Loucy (cell line): Measurements from ENCODE around the gene CFAP410.

ENCODE experiments used
- H2AFZ ChIP-seq: fragments of 200-600 bp; sonication (generic); 2 replicates; pipeline ENCODE4 v1.6.0; 2016; ENCODE audit warnings: antibody characterized with exemption, mild to moderate bottlenecking, low read length, moderate library complexity
- H3F3A ChIP-seq: fragments of 200-600 bp; 2 replicates; pipeline ENCODE4 v1.6.0; 2016; ENCODE audit warnings: antibody characterized with exemption, low read depth, mild to moderate bottlenecking
- H3K27me3 ChIP-seq: fragments of 200-600 bp; sonication (generic); 2 replicates; pipeline ENCODE4 v1.6.1; 2014; ENCODE audit warnings: low read length, mild to moderate bottlenecking; ENCODE audit not compliant: insufficient read depth, poor library complexity, severe bottlenecking
- H3K36me3 ChIP-seq: fragments of 200-600 bp; sonication (generic); 2 replicates; pipeline ENCODE4 v1.6.1; 2016; ENCODE audit warnings: low read length; ENCODE audit not compliant: insufficient read depth
- H3K4me1 ChIP-seq: fragments of 200-600 bp; sonication (generic); 2 replicates; pipeline ENCODE4 v1.5.1; 2014; ENCODE audit warnings: low read length, mild to moderate bottlenecking; ENCODE audit not compliant: insufficient read depth, poor library complexity, severe bottlenecking
- H3K4me2 ChIP-seq: fragments of 200-600 bp; sonication (generic); 2 replicates; pipeline ENCODE4 v1.6.0; 2014; ENCODE audit warnings: antibody characterized with exemption, low read length, low read depth, mild to moderate bottlenecking; ENCODE audit not compliant: poor library complexity, severe bottlenecking
- H3K4me3 ChIP-seq: fragments of 200-600 bp; sonication (generic); 2 replicates; pipeline ENCODE4 v1.5.1; 2014; ENCODE audit warnings: low read length, mild to moderate bottlenecking, mixed read lengths; ENCODE audit not compliant: poor library complexity, severe bottlenecking
- H3K79me2 ChIP-seq: fragments of 200-600 bp; sonication (generic); 2 replicates; pipeline ENCODE4 v1.6.1; 2014; ENCODE audit warnings: low read length; ENCODE audit not compliant: insufficient read depth
- H3K9ac ChIP-seq: fragments of 200-600 bp; sonication (generic); 2 replicates; pipeline ENCODE4 v1.6.0; 2014; ENCODE audit warnings: mild to moderate bottlenecking, low read depth, low read length, moderate library complexity; ENCODE audit not compliant: poor library complexity, severe bottlenecking
- H3K9me2 ChIP-seq: fragments of 200-600 bp; sonication (generic); replicated peaks from 2 replicates; pipeline ENCODE4 v1.6.1; 2016; ENCODE audit warnings: low read depth, low read length, mixed read lengths
- H3K9me3 ChIP-seq: fragments of 200-600 bp; sonication (generic); 2 replicates; pipeline ENCODE4 v1.6.1; 2014; ENCODE audit warnings: mild to moderate bottlenecking, antibody characterized with exemption, low read length, low read depth; ENCODE audit not compliant: insufficient read depth
- H4K20me1 ChIP-seq: fragments of 200-600 bp; sonication (generic); 2 replicates; pipeline ENCODE4 v1.6.0; 2014; ENCODE audit warnings: antibody characterized with exemption, low read length, mild to moderate bottlenecking; ENCODE audit not compliant: insufficient read depth, poor library complexity, severe bottlenecking
- EZH2phosphoT487 ChIP-seq: fragments of 200-600 bp; IDR thresholded peaks from 2 replicates; pipeline ENCODE4 v1.6.1; 2018; ENCODE audit warnings: antibody characterized with exemption, mild to moderate bottlenecking, moderate library complexity, borderline replicate concordance
- TF ChIP-seq, protein P1 (sequence below): fragments of 200-600 bp; sonication (generic); conservative IDR thresholded peaks from 2 replicates; pipeline ENCODE4 v1.5.1; 2014; ENCODE audit warnings: mild to moderate bottlenecking, antibody characterized with exemption, low read length

CFAP410 gene

DNA sequence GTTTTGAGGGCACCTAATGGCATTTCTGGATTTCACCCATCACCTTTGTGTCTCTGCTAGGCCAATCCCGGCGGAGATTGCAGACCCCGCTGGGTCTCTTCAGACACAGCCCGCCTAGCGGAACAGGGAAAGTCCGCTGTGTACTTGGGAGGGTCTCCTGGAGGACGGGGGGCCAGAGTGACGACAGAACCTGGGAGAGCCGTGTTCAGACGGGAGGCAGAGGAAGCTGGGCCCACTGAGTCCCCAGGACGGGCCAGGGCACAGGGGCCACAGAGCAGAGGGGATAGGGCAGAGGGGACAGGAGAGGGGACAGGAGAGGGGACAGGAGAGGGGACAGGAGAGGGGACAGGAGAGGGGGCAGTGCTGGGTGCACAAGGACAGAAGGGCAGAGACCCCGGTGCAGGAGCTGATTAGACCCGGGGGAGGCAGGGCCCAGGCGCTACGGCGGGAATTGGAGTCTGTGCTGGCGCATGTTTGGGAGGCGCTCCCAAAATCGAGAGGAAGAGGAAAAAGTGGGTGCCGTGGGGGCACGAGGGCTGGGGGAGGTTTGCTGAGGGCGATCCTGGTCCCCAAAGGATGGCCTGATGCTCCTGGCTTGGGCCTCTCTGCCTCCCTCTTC, 26.9 kb upstream of the CFAP410 start:
- Histone ChIP-seq H3K79me2 (no peaks in the 10 kb centered on the region), H3K4me2 (no peak overlapping the region), H3K36me3 (no peaks in the 10 kb centered on the region), H3K4me1 (no peaks in the 10 kb centered on the region), H3F3A (no peaks in the 10 kb centered on the region), H3K9me2 (no peaks in the 10 kb centered on the region), H3K4me3 (no peak overlapping the region), H3K9me3 (peaks cover 10% of the 10 kb centered on the region; the same call in 1 of the 2 replicates), H2AFZ (no peak overlapping the region), H3K9ac (no peak overlapping the region), H4K20me1 (no peaks in the 10 kb centered on the region), H3K27me3 (no peaks in the 10 kb centered on the region)
- no peak for TF ChIP-seq EZH2phosphoT487
- TF ChIP-seq, protein P1, sequence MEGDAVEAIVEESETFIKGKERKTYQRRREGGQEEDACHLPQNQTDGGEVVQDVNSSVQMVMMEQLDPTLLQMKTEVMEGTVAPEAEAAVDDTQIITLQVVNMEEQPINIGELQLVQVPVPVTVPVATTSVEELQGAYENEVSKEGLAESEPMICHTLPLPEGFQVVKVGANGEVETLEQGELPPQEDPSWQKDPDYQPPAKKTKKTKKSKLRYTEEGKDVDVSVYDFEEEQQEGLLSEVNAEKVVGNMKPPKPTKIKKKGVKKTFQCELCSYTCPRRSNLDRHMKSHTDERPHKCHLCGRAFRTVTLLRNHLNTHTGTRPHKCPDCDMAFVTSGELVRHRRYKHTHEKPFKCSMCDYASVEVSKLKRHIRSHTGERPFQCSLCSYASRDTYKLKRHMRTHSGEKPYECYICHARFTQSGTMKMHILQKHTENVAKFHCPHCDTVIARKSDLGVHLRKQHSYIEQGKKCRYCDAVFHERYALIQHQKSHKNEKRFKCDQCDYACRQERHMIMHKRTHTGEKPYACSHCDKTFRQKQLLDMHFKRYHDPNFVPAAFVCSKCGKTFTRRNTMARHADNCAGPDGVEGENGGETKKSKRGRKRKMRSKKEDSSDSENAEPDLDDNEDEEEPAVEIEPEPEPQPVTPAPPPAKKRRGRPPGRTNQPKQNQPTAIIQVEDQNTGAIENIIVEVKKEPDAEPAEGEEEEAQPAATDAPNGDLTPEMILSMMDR, result no peak

DNA sequence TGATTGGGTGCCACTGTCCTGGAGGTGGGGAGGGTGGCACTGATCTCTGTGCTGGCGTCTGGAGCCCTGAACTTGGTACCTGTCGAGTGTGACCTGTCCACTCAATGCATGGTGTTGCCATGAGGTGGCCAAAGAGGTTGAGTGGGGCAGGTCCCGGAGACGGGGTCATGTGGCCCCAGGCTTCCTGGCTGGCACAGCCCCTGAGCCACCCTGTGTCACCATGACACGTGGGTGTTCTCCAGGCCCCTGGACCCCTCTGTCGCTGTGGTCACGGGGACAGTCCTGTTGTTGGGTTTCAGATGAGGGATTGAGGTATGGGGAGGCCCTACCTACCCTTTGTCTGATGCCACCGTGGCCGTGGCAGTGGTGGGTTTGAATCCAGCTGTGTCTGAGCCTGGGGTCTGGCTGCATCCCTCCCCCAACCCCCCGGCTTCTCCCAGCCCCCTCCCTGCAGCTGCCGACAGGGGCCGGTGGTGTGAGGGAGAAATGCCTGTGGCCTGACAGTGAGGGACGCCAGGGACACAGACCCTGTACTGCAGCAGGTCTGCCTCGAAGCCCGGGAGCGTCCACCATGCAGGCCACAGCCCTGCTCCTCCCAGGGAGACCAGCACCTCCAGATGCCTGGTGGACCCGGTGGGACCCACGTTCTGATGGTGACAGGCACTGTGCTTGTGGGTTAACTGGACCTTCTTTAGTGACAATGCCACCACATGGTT, 26.2 kb upstream of the CFAP410 start:
- Histone ChIP-seq H3K36me3 (no peaks in the 10 kb centered on the region), H3K27me3 (no peaks in the 10 kb centered on the region)

DNA sequence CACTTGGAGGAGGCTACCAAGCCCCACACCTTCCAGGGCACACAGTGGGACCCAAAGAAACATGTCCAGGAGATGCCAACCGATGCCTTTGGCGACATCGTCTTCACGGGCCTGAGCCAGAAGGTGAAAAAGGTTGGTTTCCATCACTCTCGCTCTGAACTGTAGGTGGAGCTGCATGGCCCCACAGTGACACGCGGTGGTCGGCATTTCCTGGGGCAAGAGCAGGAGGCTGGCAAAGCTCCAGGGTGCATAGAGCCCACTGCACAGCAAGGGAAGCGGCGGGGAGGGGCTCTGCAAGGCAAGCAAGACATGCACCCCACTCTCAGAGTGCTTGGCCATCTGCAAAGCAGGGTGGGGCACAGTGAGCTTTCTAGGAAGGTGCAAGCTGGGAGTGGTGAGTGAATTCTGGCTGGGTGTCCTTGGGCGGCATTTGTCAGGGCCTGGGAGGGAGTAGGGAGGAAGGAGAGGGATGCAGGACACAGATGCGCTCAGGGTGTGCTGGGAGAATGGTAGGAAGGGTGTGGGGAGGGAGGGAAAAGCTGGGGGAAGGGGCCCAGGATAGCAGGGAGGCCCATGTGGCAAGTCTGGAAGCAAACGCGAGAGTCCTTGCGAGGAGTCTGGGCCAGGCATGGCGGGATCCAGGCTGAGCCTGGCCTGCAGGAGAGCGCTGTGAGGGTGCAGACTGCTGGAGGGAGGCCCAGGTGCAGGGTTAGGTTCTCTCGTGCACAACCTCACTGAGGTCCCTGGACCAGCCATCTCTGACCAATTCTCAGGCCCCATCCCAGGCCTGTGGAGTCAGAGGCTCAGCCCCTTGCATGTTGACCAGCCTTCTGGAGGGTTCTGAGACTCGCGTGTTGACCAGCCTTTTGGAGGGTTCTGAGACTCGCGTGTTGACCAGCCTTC, 25.2 kb upstream of the CFAP410 start:
- H3K4me3 ChIP-seq, result no peak overlapping the region
- no peak overlapping the region for H3K4me2 ChIP-seq
- no peak overlapping the region for H2AFZ ChIP-seq
- H3K27me3 ChIP-seq, result no peaks in the 10 kb centered on the region
- no peaks in the 10 kb centered on the region for H3K4me1 ChIP-seq
- no peak overlapping the region for H3K9ac ChIP-seq
- peaks cover 6% of the 10 kb centered on the region; the same call in 1 of the 2 replicates for H3K9me3 ChIP-seq
- TF ChIP-seq EZH2phosphoT487, result no peak
- TF ChIP-seq, protein P1, result no peak
- no peaks in the 10 kb centered on the region for H3K79me2 ChIP-seq
- H3K9me2 ChIP-seq, result no peaks in the 10 kb centered on the region
- H3F3A ChIP-seq, result no peaks in the 10 kb centered on the region
- H4K20me1 ChIP-seq, result no peaks in the 10 kb centered on the region
- H3K36me3 ChIP-seq, result no peaks in the 10 kb centered on the region

More for the DNA sequence above, 26.2 kb upstream of the CFAP410 start:
- no peaks in the 10 kb centered on the region for H3F3A ChIP-seq
- H3K9me2 ChIP-seq, result no peaks in the 10 kb centered on the region
- H3K4me2 ChIP-seq, result no peak overlapping the region
- H3K79me2 ChIP-seq, result no peaks in the 10 kb centered on the region
- H3K9me3 ChIP-seq, result peaks cover 9% of the 10 kb centered on the region; the same call in 1 of the 2 replicates
- no peaks in the 10 kb centered on the region for H3K4me1 ChIP-seq
- TF ChIP-seq, protein P1, result no peak
- no peak for TF ChIP-seq EZH2phosphoT487
- no peak overlapping the region for H3K9ac ChIP-seq
- no peak overlapping the region for H3K4me3 ChIP-seq
- no peak overlapping the region for H2AFZ ChIP-seq
- no peaks in the 10 kb centered on the region for H4K20me1 ChIP-seq
